Erythroblast (primary cell): Measurements from ENCODE around the gene ATP8A1.

Experiments used
- GATA1 ChIP-seq: IDR thresholded peaks from 2 replicates; pipeline ENCODE4 v1.6.1; 2011; ENCODE audit warnings: low read depth, mild to moderate bottlenecking, control low read depth, low read length, moderate library complexity
- POLR2A ChIP-seq: IDR thresholded peaks from 2 replicates; pipeline ENCODE4 v1.6.1; 2011; ENCODE audit warnings: mild to moderate bottlenecking, low read length

DNA sequence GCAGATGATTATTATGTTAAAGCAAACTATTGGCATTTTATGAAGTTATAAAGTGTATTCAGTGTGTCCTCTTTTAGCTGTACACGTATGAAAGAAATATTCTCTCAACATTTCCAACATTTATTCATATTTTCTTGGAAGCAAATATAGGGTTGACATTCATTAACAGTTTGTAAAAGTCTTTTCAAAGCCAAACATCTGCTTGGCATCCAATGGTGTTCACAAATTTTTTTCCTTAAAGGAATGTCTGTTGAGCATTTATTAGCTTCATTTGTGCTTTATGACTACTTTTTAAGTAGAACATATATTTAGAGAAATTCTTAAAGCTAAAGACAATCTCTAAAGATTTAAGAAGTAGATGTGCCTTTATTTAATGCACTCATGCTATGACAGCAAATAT is 176.6 kb downstream of the ATP8A1 start:
- no peak for TF ChIP-seq POLR2A
- no peak for TF ChIP-seq GATA1
